ENCODE measurements around the gene FANCI.

DNA sequence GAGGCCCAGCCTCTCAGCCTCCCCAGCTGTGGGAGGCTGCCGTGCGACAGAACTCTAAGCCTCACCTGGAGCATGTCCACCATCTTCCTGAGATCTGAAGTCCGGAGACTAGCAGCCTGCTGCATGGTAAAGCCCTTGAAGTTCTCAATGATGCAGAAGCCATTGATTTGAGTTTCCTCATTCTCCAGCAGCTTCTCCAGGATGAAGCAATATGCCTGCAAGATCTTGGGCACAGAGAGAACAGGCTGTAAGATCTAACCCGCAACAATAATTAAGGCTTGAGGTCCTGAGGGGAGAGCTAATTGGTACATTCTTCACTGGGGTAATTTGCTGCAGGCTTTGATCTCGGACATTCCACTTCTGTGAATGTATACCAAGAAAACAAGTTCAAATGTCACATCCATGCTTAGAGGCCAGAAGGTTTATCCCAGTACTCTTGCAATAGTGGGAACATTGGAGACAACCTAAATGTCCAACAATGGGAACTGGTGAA, 32.1 kb upstream of the FANCI start:
- TF ChIP-seq POLR2A (IDR thresholded peaks at IDR 0.05) (no peak), POLR2AphosphoS5 (IDR thresholded peaks at IDR 0.05) (no peak), EP300 (IDR thresholded peaks at IDR 0.05) (no peak)
- TF ChIP-seq, protein P1, sequence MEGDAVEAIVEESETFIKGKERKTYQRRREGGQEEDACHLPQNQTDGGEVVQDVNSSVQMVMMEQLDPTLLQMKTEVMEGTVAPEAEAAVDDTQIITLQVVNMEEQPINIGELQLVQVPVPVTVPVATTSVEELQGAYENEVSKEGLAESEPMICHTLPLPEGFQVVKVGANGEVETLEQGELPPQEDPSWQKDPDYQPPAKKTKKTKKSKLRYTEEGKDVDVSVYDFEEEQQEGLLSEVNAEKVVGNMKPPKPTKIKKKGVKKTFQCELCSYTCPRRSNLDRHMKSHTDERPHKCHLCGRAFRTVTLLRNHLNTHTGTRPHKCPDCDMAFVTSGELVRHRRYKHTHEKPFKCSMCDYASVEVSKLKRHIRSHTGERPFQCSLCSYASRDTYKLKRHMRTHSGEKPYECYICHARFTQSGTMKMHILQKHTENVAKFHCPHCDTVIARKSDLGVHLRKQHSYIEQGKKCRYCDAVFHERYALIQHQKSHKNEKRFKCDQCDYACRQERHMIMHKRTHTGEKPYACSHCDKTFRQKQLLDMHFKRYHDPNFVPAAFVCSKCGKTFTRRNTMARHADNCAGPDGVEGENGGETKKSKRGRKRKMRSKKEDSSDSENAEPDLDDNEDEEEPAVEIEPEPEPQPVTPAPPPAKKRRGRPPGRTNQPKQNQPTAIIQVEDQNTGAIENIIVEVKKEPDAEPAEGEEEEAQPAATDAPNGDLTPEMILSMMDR (IDR thresholded peaks at IDR 0.05) = no peak
